ENCODE results near the gene HMMR. TPM values are rescaled to one million over a fixed set of nuclear protein-coding genes. Genes with fewer than 3 reads are reported as not detected.
"Not testable (repeated sequence)": the region's sequence is repeated elsewhere in the genome, so short reads cannot be mapped to it uniquely, and the experiment has no call there.

HMMR gene
- total RNA-seq, 1 experiment from 2014 or later = 77.6 TPM

GRCh38 chr5:163455406-163455805 is 5.0 kb upstream of the HMMR start:
- in situ Hi-C loops (cut with HindIII; ENCODE audit: low sequenced_read_pairs) = not testable (repeated sequence)

GRCh38 chr5:163456029-163456589 is 4.3 kb upstream of the HMMR start:
- in situ Hi-C loops (cut with HindIII; ENCODE audit: low sequenced_read_pairs) = no loop called here
- no peak for DNase-seq (ENCODE audit: low spot score)

More at GRCh38 chr5:163455406-163455805, 5.0 kb upstream of the HMMR start:
- not testable (repeated sequence) for DNase-seq (ENCODE audit: low spot score)

- no peak for DNase-seq (ENCODE audit: low spot score)
- in situ Hi-C loops (cut with HindIII; ENCODE audit: low sequenced_read_pairs) = no loop called here
Observed at GRCh38 chr5:163456840-163457239, 3.6 kb upstream of the HMMR start.

GRCh38 chr5:163458778-163459385 is 1.6 kb upstream of the HMMR start:
- in situ Hi-C loops (cut with HindIII; ENCODE audit: low sequenced_read_pairs) = no loop called here
- peak; percentile 11 for DNase-seq (ENCODE audit: low spot score)

- in situ Hi-C loops (cut with HindIII; ENCODE audit: low sequenced_read_pairs) = no loop called here
- no peak for DNase-seq (ENCODE audit: low spot score)
Observed at GRCh38 chr5:163459462-163459818, 992 bp upstream of the HMMR start.

GRCh38 chr5:163459819-163460561 is 442 bp upstream of the HMMR start, which contains the start of gene NUDCD2:
Gene NUDCD2, minus strand, starts transcription at chr5:163460102. Its CDS starts 52 bp downstream, at chr5:163460050.
- DNase-seq (ENCODE audit: low spot score) = peak; percentile 99
- in situ Hi-C loops (cut with HindIII; ENCODE audit: low sequenced_read_pairs) = no loop called here

GRCh38 chr5:163463063-163463435 is 2.6 kb downstream of the HMMR start:
- in situ Hi-C loops (cut with HindIII; ENCODE audit: low sequenced_read_pairs) = no loop called here

GRCh38 chr5:163467682-163468081 is 7.2 kb downstream of the HMMR start:
- no peak for DNase-seq (ENCODE audit: low spot score)

More at GRCh38 chr5:163463063-163463435, 2.6 kb downstream of the HMMR start:
- no peak for DNase-seq (ENCODE audit: low spot score)

GRCh38 chr5:163473635-163474243 is 13.3 kb downstream of the HMMR start:
- peak; percentile 11 for DNase-seq (ENCODE audit: low spot score)

More at GRCh38 chr5:163467682-163468081, 7.2 kb downstream of the HMMR start:
- in situ Hi-C loops (cut with HindIII; ENCODE audit: low sequenced_read_pairs) = no loop called here

GRCh38 chr5:163475411-163475810 is 15.0 kb downstream of the HMMR start:
- in situ Hi-C loops (cut with HindIII; ENCODE audit: low sequenced_read_pairs) = no loop called here
- no peak for DNase-seq (ENCODE audit: low spot score)

More at GRCh38 chr5:163473635-163474243, 13.3 kb downstream of the HMMR start:
- in situ Hi-C loops (cut with HindIII; ENCODE audit: low sequenced_read_pairs) = no loop called here

- in situ Hi-C loops (cut with HindIII; ENCODE audit: low sequenced_read_pairs) = no loop called here
- DNase-seq (ENCODE audit: low spot score) = no peak
Observed at GRCh38 chr5:163478126-163478981, 17.9 kb downstream of the HMMR start.

GRCh38 chr5:163478982-163479271 is 18.5 kb downstream of the HMMR start:
- in situ Hi-C loops (cut with HindIII; ENCODE audit: low sequenced_read_pairs) = no loop called here
- DNase-seq (ENCODE audit: low spot score) = no peak

GRCh38 chr5:163489055-163489744 is 28.8 kb downstream of the HMMR start:
- no peak for DNase-seq (ENCODE audit: low spot score)
- in situ Hi-C loops (cut with HindIII; ENCODE audit: low sequenced_read_pairs) = no loop called here

- no peak for DNase-seq (ENCODE audit: low spot score)
- in situ Hi-C loops (cut with HindIII; ENCODE audit: low sequenced_read_pairs) = no loop called here
Observed at GRCh38 chr5:163489745-163490075, 29.3 kb downstream of the HMMR start.

GRCh38 chr5:163496286-163496685 is 35.9 kb downstream of the HMMR start:
- no peak for DNase-seq (ENCODE audit: low spot score)
- in situ Hi-C loops (cut with HindIII; ENCODE audit: low sequenced_read_pairs) = no loop called here

GRCh38 chr5:163497315-163497714 is 36.9 kb downstream of the HMMR start:
- DNase-seq (ENCODE audit: low spot score) = no peak
- in situ Hi-C loops (cut with HindIII; ENCODE audit: low sequenced_read_pairs) = no loop called here

- no peak for DNase-seq (ENCODE audit: low spot score)
Observed at GRCh38 chr5:163498886-163499285, 38.5 kb downstream of the HMMR start.

GRCh38 chr5:163502521-163502920 is 42.1 kb downstream of the HMMR start:
- in situ Hi-C loops (cut with HindIII; ENCODE audit: low sequenced_read_pairs) = no loop called here
- DNase-seq (ENCODE audit: low spot score) = no peak

More at GRCh38 chr5:163498886-163499285, 38.5 kb downstream of the HMMR start:
- in situ Hi-C loops (cut with HindIII; ENCODE audit: low sequenced_read_pairs) = no loop called here

Data from G401 (cell line).